HG03571 (cell line): ENCODE data around the gene NUAK1.
"Not testable (repeated sequence)": the region's sequence is repeated elsewhere in the genome, so short reads cannot be mapped to it uniquely, and the experiment has no call there.

ENCODE experiments used
- ATAC-seq: cut with Tn5 transposase; IDR thresholded peaks from one replicate; pipeline ENCODE4 v1.9.1; 2021; ENCODE audit not compliant: unreplicated experiment

The NUAK1 gene

GRCh38 chr12:106037524-106038298 is 101.0 kb downstream of the NUAK1 start:
- no peak for ATAC-seq

GRCh38 chr12:106035421-106035820 is 103.3 kb downstream of the NUAK1 start:
- no peak for ATAC-seq

- ATAC-seq, result no peak
Observed at GRCh38 chr12:106034316-106034715, 104.4 kb downstream of the NUAK1 start.

- ATAC-seq, result no peak
Observed at GRCh38 chr12:106033161-106033675, 105.5 kb downstream of the NUAK1 start.

GRCh38 chr12:106032623-106032925 is 106.2 kb downstream of the NUAK1 start:
- ATAC-seq, result no peak

- no peak for ATAC-seq
Observed at GRCh38 chr12:106031761-106032622, 106.8 kb downstream of the NUAK1 start.

GRCh38 chr12:106030210-106031071 is 108.3 kb downstream of the NUAK1 start:
- no peak for ATAC-seq

- no peak for ATAC-seq
Observed at GRCh38 chr12:106029532-106029931, 109.2 kb downstream of the NUAK1 start.

- no peak for ATAC-seq
Observed at GRCh38 chr12:106027911-106028310, 110.8 kb downstream of the NUAK1 start.

GRCh38 chr12:106027286-106027685 is 111.5 kb downstream of the NUAK1 start:
- no peak for ATAC-seq

GRCh38 chr12:106025129-106025528 is 113.6 kb downstream of the NUAK1 start:
- ATAC-seq, result no peak

- no peak for ATAC-seq
Observed at GRCh38 chr12:106023039-106023438, 115.7 kb downstream of the NUAK1 start.

- ATAC-seq, result no peak
Observed at GRCh38 chr12:106022568-106023012, 116.2 kb downstream of the NUAK1 start.

GRCh38 chr12:106021516-106021915 is 117.2 kb downstream of the NUAK1 start:
- no peak for ATAC-seq

- ATAC-seq, result no peak
Observed at GRCh38 chr12:106020736-106021135, 118.0 kb downstream of the NUAK1 start.

GRCh38 chr12:106019144-106019543 is 119.6 kb downstream of the NUAK1 start:
- no peak for ATAC-seq

GRCh38 chr12:106018286-106018685 is 120.5 kb downstream of the NUAK1 start:
- no peak for ATAC-seq

- not testable (repeated sequence) for ATAC-seq
Observed at GRCh38 chr12:106016601-106017278, 122.0 kb downstream of the NUAK1 start.

GRCh38 chr12:106015646-106016045 is 123.1 kb downstream of the NUAK1 start:
- ATAC-seq, result no peak

- ATAC-seq, result no peak
Observed at GRCh38 chr12:106013941-106014340, 124.8 kb downstream of the NUAK1 start.
